Activated naive CD8-positive, alpha-beta T cell (primary cell): ENCODE results near the gene ZNF507.

Source experiments
- H3K27ac Mint-ChIP-seq: one replicate; pipeline ENCODE4 v1.8.0; 2021; ENCODE audit warnings: mixed read lengths
- H3K27me3 Mint-ChIP-seq: one replicate; pipeline ENCODE4 v1.8.0; 2021; ENCODE audit warnings: mixed read lengths
- H3K36me3 Mint-ChIP-seq: one replicate; pipeline ENCODE4 v1.8.0; 2021; ENCODE audit warnings: mixed read lengths
- H3K4me1 Mint-ChIP-seq: one replicate; pipeline ENCODE4 v1.8.0; 2021; ENCODE audit warnings: low read depth, mixed read lengths
- H3K4me3 Mint-ChIP-seq: one replicate; pipeline ENCODE4 v1.8.0; 2021; ENCODE audit warnings: mild to moderate bottlenecking, mixed read lengths
- H3K9me3 Mint-ChIP-seq: one replicate; pipeline ENCODE4 v1.8.0; 2021; ENCODE audit warnings: low read depth, mixed read lengths

The ZNF507 gene

GRCh38 chr19:32350987-32351348, 5.6 kb downstream of the ZNF507 start:
- peak overlapping the region; percentile 64 for H3K27ac Mint-ChIP-seq

GRCh38 chr19:32352241-32352630, 6.8 kb downstream of the ZNF507 start:
- Mint-ChIP-seq H3K27me3 (no peaks in the 10 kb centered on the region), H3K4me1 (peaks cover 80% of the 10 kb centered on the region), H3K36me3 (peaks cover 40% of the 10 kb centered on the region), H3K9me3 (no peaks in the 10 kb centered on the region), H3K27ac (peak overlapping the region; percentile 34), H3K4me3 (no peak overlapping the region)

More at GRCh38 chr19:32350987-32351348, 5.6 kb downstream of the ZNF507 start:
- Mint-ChIP-seq H3K4me3 (peak overlapping the region; percentile 4), H3K36me3 (peaks cover 35% of the 10 kb centered on the region), H3K9me3 (no peaks in the 10 kb centered on the region), H3K27me3 (no peaks in the 10 kb centered on the region), H3K4me1 (peaks cover 79% of the 10 kb centered on the region)

- H3K36me3 Mint-ChIP-seq = peaks cover 40% of the 10 kb centered on the region
- H3K27ac Mint-ChIP-seq = no peak overlapping the region
- H3K27me3 Mint-ChIP-seq = no peaks in the 10 kb centered on the region
- peaks cover 75% of the 10 kb centered on the region for H3K4me1 Mint-ChIP-seq
- no peaks in the 10 kb centered on the region for H3K9me3 Mint-ChIP-seq
- H3K4me3 Mint-ChIP-seq = no peak overlapping the region
Measured at GRCh38 chr19:32354345-32354744, 8.9 kb downstream of the ZNF507 start.

GRCh38 chr19:32355309-32355708, 9.9 kb downstream of the ZNF507 start:
- Mint-ChIP-seq H3K4me1 (peaks cover 68% of the 10 kb centered on the region), H3K36me3 (peaks cover 37% of the 10 kb centered on the region), H3K4me3 (peak overlapping the region; percentile 32), H3K27ac (no peak overlapping the region), H3K9me3 (no peaks in the 10 kb centered on the region), H3K27me3 (no peaks in the 10 kb centered on the region)

GRCh38 chr19:32357720-32358119, 12.3 kb downstream of the ZNF507 start:
- Mint-ChIP-seq H3K27ac (no peak overlapping the region), H3K4me3 (no peak overlapping the region), H3K36me3 (peaks cover 33% of the 10 kb centered on the region), H3K27me3 (no peaks in the 10 kb centered on the region), H3K4me1 (peaks cover 58% of the 10 kb centered on the region), H3K9me3 (no peaks in the 10 kb centered on the region)

- no peaks in the 10 kb centered on the region for H3K27me3 Mint-ChIP-seq
- H3K27ac Mint-ChIP-seq = peak overlapping the region; percentile 22
- H3K36me3 Mint-ChIP-seq = peaks cover 27% of the 10 kb centered on the region
- peaks cover 62% of the 10 kb centered on the region for H3K4me1 Mint-ChIP-seq
- H3K9me3 Mint-ChIP-seq = no peaks in the 10 kb centered on the region
- no peak overlapping the region for H3K4me3 Mint-ChIP-seq
Measured at GRCh38 chr19:32358321-32358720, 12.9 kb downstream of the ZNF507 start.

GRCh38 chr19:32359581-32359980, 14.2 kb downstream of the ZNF507 start:
- no peaks in the 10 kb centered on the region for H3K27me3 Mint-ChIP-seq
- no peaks in the 10 kb centered on the region for H3K9me3 Mint-ChIP-seq
- H3K36me3 Mint-ChIP-seq = peaks cover 22% of the 10 kb centered on the region
- no peak overlapping the region for H3K4me3 Mint-ChIP-seq
- H3K4me1 Mint-ChIP-seq = peaks cover 66% of the 10 kb centered on the region
- H3K27ac Mint-ChIP-seq = no peak overlapping the region

GRCh38 chr19:32361574-32362317, 16.3 kb downstream of the ZNF507 start:
- no peaks in the 10 kb centered on the region for H3K9me3 Mint-ChIP-seq

GRCh38 chr19:32362318-32362691, 16.9 kb downstream of the ZNF507 start:
- Mint-ChIP-seq H3K9me3 (no peaks in the 10 kb centered on the region), H3K27me3 (no peaks in the 10 kb centered on the region), H3K27ac (no peak overlapping the region), H3K4me3 (no peak overlapping the region), H3K4me1 (peaks cover 63% of the 10 kb centered on the region), H3K36me3 (peaks cover 23% of the 10 kb centered on the region)

More at GRCh38 chr19:32361574-32362317, 16.3 kb downstream of the ZNF507 start:
- H3K36me3 Mint-ChIP-seq = peaks cover 18% of the 10 kb centered on the region
- H3K4me1 Mint-ChIP-seq = peaks cover 61% of the 10 kb centered on the region
- no peak overlapping the region for H3K27ac Mint-ChIP-seq
- no peak overlapping the region for H3K4me3 Mint-ChIP-seq
- H3K27me3 Mint-ChIP-seq = no peaks in the 10 kb centered on the region

- Mint-ChIP-seq H3K27ac (no peak overlapping the region), H3K4me1 (peaks cover 68% of the 10 kb centered on the region), H3K27me3 (no peaks in the 10 kb centered on the region), H3K4me3 (no peak overlapping the region), H3K9me3 (no peaks in the 10 kb centered on the region), H3K36me3 (peaks cover 25% of the 10 kb centered on the region)
Measured at GRCh38 chr19:32363175-32363574, 17.8 kb downstream of the ZNF507 start.

GRCh38 chr19:32363632-32364031, 18.2 kb downstream of the ZNF507 start:
- H3K4me3 Mint-ChIP-seq = no peak overlapping the region
- H3K4me1 Mint-ChIP-seq = peaks cover 70% of the 10 kb centered on the region
- H3K9me3 Mint-ChIP-seq = no peaks in the 10 kb centered on the region
- no peak overlapping the region for H3K27ac Mint-ChIP-seq
- H3K27me3 Mint-ChIP-seq = no peaks in the 10 kb centered on the region
- peaks cover 27% of the 10 kb centered on the region for H3K36me3 Mint-ChIP-seq

GRCh38 chr19:32364040-32364439, 18.6 kb downstream of the ZNF507 start:
- Mint-ChIP-seq H3K36me3 (peaks cover 25% of the 10 kb centered on the region), H3K4me3 (no peak overlapping the region), H3K27ac (peak overlapping the region; percentile 51), H3K27me3 (no peaks in the 10 kb centered on the region), H3K4me1 (peaks cover 67% of the 10 kb centered on the region), H3K9me3 (no peaks in the 10 kb centered on the region)

GRCh38 chr19:32367063-32367462, 21.7 kb downstream of the ZNF507 start:
- Mint-ChIP-seq H3K9me3 (no peaks in the 10 kb centered on the region), H3K4me1 (peaks cover 63% of the 10 kb centered on the region), H3K27me3 (no peaks in the 10 kb centered on the region), H3K4me3 (no peak overlapping the region), H3K27ac (no peak overlapping the region), H3K36me3 (peaks cover 26% of the 10 kb centered on the region)

- peak overlapping the region; percentile 23 for H3K27ac Mint-ChIP-seq
- peaks cover 29% of the 10 kb centered on the region for H3K36me3 Mint-ChIP-seq
- no peak overlapping the region for H3K4me3 Mint-ChIP-seq
- H3K4me1 Mint-ChIP-seq = peaks cover 54% of the 10 kb centered on the region
- H3K27me3 Mint-ChIP-seq = no peaks in the 10 kb centered on the region
- no peaks in the 10 kb centered on the region for H3K9me3 Mint-ChIP-seq
Measured at GRCh38 chr19:32367948-32368536, 22.6 kb downstream of the ZNF507 start.

GRCh38 chr19:32368787-32369186, 23.4 kb downstream of the ZNF507 start:
- Mint-ChIP-seq H3K4me1 (peaks cover 48% of the 10 kb centered on the region), H3K9me3 (no peaks in the 10 kb centered on the region), H3K27me3 (no peaks in the 10 kb centered on the region), H3K36me3 (peaks cover 33% of the 10 kb centered on the region), H3K27ac (no peak overlapping the region), H3K4me3 (no peak overlapping the region)
